Activated T-cell treated with anti-CD3 and anti-CD28 coated beads, Interleukin-2, amount 50 U/mL, for 48 hours (primary cell): ENCODE data around the gene HIGD1B.
A peak's percentile ranks its signal among the peaks of the same experiment; 100 is the strongest.

Experiments
- DNase-seq, 2 experiments: peaks; one replicate each; pipeline ENCODE4 v3.0.0-alpha.2; 2020

The HIGD1B gene

GRCh38 chr17:44880062-44880461 is 32.4 kb downstream of the HIGD1B start:
- no peak for DNase-seq

GRCh38 chr17:44881145-44881544 is 33.5 kb downstream of the HIGD1B start:
- DNase-seq = no peak

GRCh38 chr17:44884941-44885340 is 37.3 kb downstream of the HIGD1B start:
- DNase-seq = no peak

- no peak for DNase-seq
Measured at GRCh38 chr17:44887016-44887415, 39.3 kb downstream of the HIGD1B start.

GRCh38 chr17:44887971-44888954 is 40.6 kb downstream of the HIGD1B start:
- no peak for DNase-seq

- DNase-seq = no peak
Measured at GRCh38 chr17:44889003-44889402, 41.3 kb downstream of the HIGD1B start.

GRCh38 chr17:44892250-44892649 is 44.6 kb downstream of the HIGD1B start:
- DNase-seq = no peak

GRCh38 chr17:44894642-44895041 is 47.0 kb downstream of the HIGD1B start:
- no peak for DNase-seq

GRCh38 chr17:44898768-44899073 is 51.0 kb downstream of the HIGD1B start:
- no peak for DNase-seq

GRCh38 chr17:44899074-44899782 is 51.5 kb downstream of the HIGD1B start, which contains the start of gene EFTUD2:
Gene EFTUD2, minus strand, starts transcription at chr17:44899445. Its CDS starts 4,924 bp downstream, at chr17:44894521.
- DNase-seq = peak; percentile 95 to 98
